Loucy (cell line): ENCODE results near the gene DLGAP1.
"Not testable (repeated sequence)": the region's sequence is repeated elsewhere in the genome, so short reads cannot be mapped to it uniquely, and the experiment has no call there.

Source experiments
- H2AFZ ChIP-seq: fragments of 200-600 bp; sonication (generic); 2 replicates; pipeline ENCODE4 v1.6.0; 2016; ENCODE audit warnings: antibody characterized with exemption, mild to moderate bottlenecking, low read length, moderate library complexity
- H3F3A ChIP-seq: fragments of 200-600 bp; 2 replicates; pipeline ENCODE4 v1.6.0; 2016; ENCODE audit warnings: antibody characterized with exemption, low read depth, mild to moderate bottlenecking
- H3K27me3 ChIP-seq: fragments of 200-600 bp; sonication (generic); 2 replicates; pipeline ENCODE4 v1.6.1; 2014; ENCODE audit warnings: low read length, mild to moderate bottlenecking; ENCODE audit not compliant: insufficient read depth, poor library complexity, severe bottlenecking
- H3K36me3 ChIP-seq: fragments of 200-600 bp; sonication (generic); 2 replicates; pipeline ENCODE4 v1.6.1; 2016; ENCODE audit warnings: low read length; ENCODE audit not compliant: insufficient read depth
- H3K4me1 ChIP-seq: fragments of 200-600 bp; sonication (generic); 2 replicates; pipeline ENCODE4 v1.5.1; 2014; ENCODE audit warnings: low read length, mild to moderate bottlenecking; ENCODE audit not compliant: insufficient read depth, poor library complexity, severe bottlenecking
- H3K4me2 ChIP-seq: fragments of 200-600 bp; sonication (generic); 2 replicates; pipeline ENCODE4 v1.6.0; 2014; ENCODE audit warnings: antibody characterized with exemption, low read length, low read depth, mild to moderate bottlenecking; ENCODE audit not compliant: poor library complexity, severe bottlenecking
- H3K4me3 ChIP-seq: fragments of 200-600 bp; sonication (generic); 2 replicates; pipeline ENCODE4 v1.5.1; 2014; ENCODE audit warnings: low read length, mild to moderate bottlenecking, mixed read lengths; ENCODE audit not compliant: poor library complexity, severe bottlenecking
- H3K79me2 ChIP-seq: fragments of 200-600 bp; sonication (generic); 2 replicates; pipeline ENCODE4 v1.6.1; 2014; ENCODE audit warnings: low read length; ENCODE audit not compliant: insufficient read depth
- H3K9ac ChIP-seq: fragments of 200-600 bp; sonication (generic); 2 replicates; pipeline ENCODE4 v1.6.0; 2014; ENCODE audit warnings: mild to moderate bottlenecking, low read depth, low read length, moderate library complexity; ENCODE audit not compliant: poor library complexity, severe bottlenecking
- H3K9me2 ChIP-seq: fragments of 200-600 bp; sonication (generic); replicated peaks from 2 replicates; pipeline ENCODE4 v1.6.1; 2016; ENCODE audit warnings: low read depth, low read length, mixed read lengths
- H3K9me3 ChIP-seq: fragments of 200-600 bp; sonication (generic); 2 replicates; pipeline ENCODE4 v1.6.1; 2014; ENCODE audit warnings: mild to moderate bottlenecking, antibody characterized with exemption, low read length, low read depth; ENCODE audit not compliant: insufficient read depth
- H4K20me1 ChIP-seq: fragments of 200-600 bp; sonication (generic); 2 replicates; pipeline ENCODE4 v1.6.0; 2014; ENCODE audit warnings: antibody characterized with exemption, low read length, mild to moderate bottlenecking; ENCODE audit not compliant: insufficient read depth, poor library complexity, severe bottlenecking
- CTCF ChIP-seq: fragments of 200-600 bp; sonication (generic); conservative IDR thresholded peaks from 2 replicates; pipeline ENCODE4 v1.5.1; 2014; ENCODE audit warnings: mild to moderate bottlenecking, antibody characterized with exemption, low read length
- EZH2phosphoT487 ChIP-seq: fragments of 200-600 bp; IDR thresholded peaks from 2 replicates; pipeline ENCODE4 v1.6.1; 2018; ENCODE audit warnings: antibody characterized with exemption, mild to moderate bottlenecking, moderate library complexity, borderline replicate concordance

Gene DLGAP1

GRCh38 chr18:3584897-3585460 lies 870.1 kb downstream of the DLGAP1 start:
- no peaks in the 10 kb centered on the region for H3F3A ChIP-seq
- no peaks in the 10 kb centered on the region for H3K36me3 ChIP-seq
- TF ChIP-seq EZH2phosphoT487 (no peak), CTCF (no peak)
- no peaks in the 10 kb centered on the region for H3K9me2 ChIP-seq
- H4K20me1 ChIP-seq: no peaks in the 10 kb centered on the region
- no peaks in the 10 kb centered on the region for H3K79me2 ChIP-seq
- H3K9me3 ChIP-seq: no peaks in the 10 kb centered on the region
- H3K27me3 ChIP-seq: no peaks in the 10 kb centered on the region
- no peak overlapping the region for H2AFZ ChIP-seq
- H3K4me3 ChIP-seq: no peak overlapping the region
- no peak overlapping the region for H3K9ac ChIP-seq
- peaks cover 4% of the 10 kb centered on the region for H3K4me1 ChIP-seq
- H3K4me2 ChIP-seq: no peak overlapping the region

- Histone ChIP-seq H3K9ac (no peak overlapping the region), H3K36me3 (no peaks in the 10 kb centered on the region), H3K4me3 (no peak overlapping the region), H3K9me3 (no peaks in the 10 kb centered on the region), H4K20me1 (no peaks in the 10 kb centered on the region), H3K4me1 (peaks cover 4% of the 10 kb centered on the region), H3F3A (no peaks in the 10 kb centered on the region), H3K79me2 (no peaks in the 10 kb centered on the region), H3K9me2 (no peaks in the 10 kb centered on the region), H3K27me3 (no peaks in the 10 kb centered on the region), H3K4me2 (no peak overlapping the region), H2AFZ (no peak overlapping the region)
- TF ChIP-seq EZH2phosphoT487 (no peak), CTCF (no peak)
These were observed 870.7 kb downstream of the DLGAP1 start for GRCh38 chr18:3584266-3584861.

- no peak for TF ChIP-seq CTCF
- no peak for TF ChIP-seq EZH2phosphoT487
- Histone ChIP-seq H3K9me3 (no peaks in the 10 kb centered on the region), H3K79me2 (no peaks in the 10 kb centered on the region), H3K4me1 (peaks cover 4% of the 10 kb centered on the region), H3K4me2 (no peak overlapping the region), H3K4me3 (no peak overlapping the region), H2AFZ (no peak overlapping the region), H3K27me3 (no peaks in the 10 kb centered on the region), H3K36me3 (no peaks in the 10 kb centered on the region), H3K9ac (no peak overlapping the region), H3F3A (no peaks in the 10 kb centered on the region), H3K9me2 (no peaks in the 10 kb centered on the region), H4K20me1 (no peaks in the 10 kb centered on the region)
These were observed 871.2 kb downstream of the DLGAP1 start for GRCh38 chr18:3583873-3584247.

- not testable (repeated sequence) for H3K9ac ChIP-seq, H3K9me3 ChIP-seq, H3K4me2 ChIP-seq, H3K79me2 ChIP-seq, H3K36me3 ChIP-seq, H3F3A ChIP-seq, H3K27me3 ChIP-seq, H3K4me3 ChIP-seq, H4K20me1 ChIP-seq, H3K4me1 ChIP-seq, H3K9me2 ChIP-seq, H2AFZ ChIP-seq
These were observed 871.8 kb downstream of the DLGAP1 start for GRCh38 chr18:3583106-3583872.
